HL-60 (cell line): ENCODE data around the gene TULP4.

ENCODE experiments used
- DNase-seq, 2 experiments: peaks; one replicate each; pipeline ENCODE4 v3.0.0-alpha.2; 2010 to 2020; ENCODE audit warnings: low read depth in 1 of 2, low spot score in 1 of 2
- H3K27ac ChIP-seq: fragments of 250-450 bp; sonication (Bioruptor Pico); replicated peaks from 2 replicates; pipeline ENCODE4 v1.5.1; 2020; ENCODE audit warnings: mild to moderate bottlenecking, moderate library complexity
- H3K27me3 ChIP-seq: fragments of 250-450 bp; sonication (Bioruptor Pico); 2 replicates; pipeline ENCODE4 v1.5.1; 2021; ENCODE audit warnings: mild to moderate bottlenecking, moderate library complexity; ENCODE audit not compliant: insufficient read depth, poor library complexity, severe bottlenecking
- H3K4me3 ChIP-seq: replicated peaks from 2 replicates; pipeline ENCODE4 v1.5.1; 2011; ENCODE audit warnings: mild to moderate bottlenecking, control low read depth, low read length; ENCODE audit not compliant: insufficient read depth
- GABPA ChIP-seq: IDR thresholded peaks from 2 replicates; pipeline ENCODE4 v1.6.1; 2012; ENCODE audit warnings: low read depth
- POLR2AphosphoS5 ChIP-seq: IDR thresholded peaks from 2 replicates; pipeline ENCODE4 v1.6.1; 2012; ENCODE audit warnings: low read depth
- SPI1 ChIP-seq: IDR thresholded peaks from 2 replicates; pipeline ENCODE4 v1.6.1; 2012; ENCODE audit warnings: low read depth, mild to moderate bottlenecking, borderline replicate concordance
- TF ChIP-seq, protein P1 (sequence below): IDR thresholded peaks from 2 replicates; pipeline ENCODE4 v1.6.1; 2012; ENCODE audit warnings: low read depth; ENCODE audit not compliant: insufficient replicate concordance
- TF ChIP-seq, protein P2 (sequence below): IDR thresholded peaks from one replicate; pipeline ENCODE4 v1.5.1; 2011; ENCODE audit warnings: low read length, control low read depth, inconsistent platforms; ENCODE audit not compliant: insufficient read depth

TULP4 gene

DNA sequence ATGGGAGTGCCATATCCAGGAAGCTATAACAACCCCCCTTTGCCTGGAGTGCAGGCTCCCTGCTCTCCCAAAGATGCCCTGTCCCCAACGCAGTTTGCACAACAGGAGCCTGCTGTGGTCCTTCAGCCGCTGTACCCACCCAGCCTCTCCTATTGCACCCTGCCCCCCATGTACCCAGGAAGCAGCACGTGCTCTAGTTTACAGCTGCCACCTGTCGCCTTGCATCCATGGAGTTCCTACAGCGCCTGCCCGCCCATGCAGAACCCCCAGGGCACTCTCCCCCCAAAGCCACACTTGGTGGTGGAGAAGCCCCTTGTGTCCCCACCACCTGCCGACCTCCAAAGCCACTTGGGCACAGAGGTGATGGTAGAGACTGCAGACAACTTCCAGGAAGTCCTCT, 191.0 kb downstream of the TULP4 start:
- no peak for TF ChIP-seq SPI1
- no peak for TF ChIP-seq GABPA
- no peak for TF ChIP-seq POLR2AphosphoS5
- TF ChIP-seq, protein P1, sequence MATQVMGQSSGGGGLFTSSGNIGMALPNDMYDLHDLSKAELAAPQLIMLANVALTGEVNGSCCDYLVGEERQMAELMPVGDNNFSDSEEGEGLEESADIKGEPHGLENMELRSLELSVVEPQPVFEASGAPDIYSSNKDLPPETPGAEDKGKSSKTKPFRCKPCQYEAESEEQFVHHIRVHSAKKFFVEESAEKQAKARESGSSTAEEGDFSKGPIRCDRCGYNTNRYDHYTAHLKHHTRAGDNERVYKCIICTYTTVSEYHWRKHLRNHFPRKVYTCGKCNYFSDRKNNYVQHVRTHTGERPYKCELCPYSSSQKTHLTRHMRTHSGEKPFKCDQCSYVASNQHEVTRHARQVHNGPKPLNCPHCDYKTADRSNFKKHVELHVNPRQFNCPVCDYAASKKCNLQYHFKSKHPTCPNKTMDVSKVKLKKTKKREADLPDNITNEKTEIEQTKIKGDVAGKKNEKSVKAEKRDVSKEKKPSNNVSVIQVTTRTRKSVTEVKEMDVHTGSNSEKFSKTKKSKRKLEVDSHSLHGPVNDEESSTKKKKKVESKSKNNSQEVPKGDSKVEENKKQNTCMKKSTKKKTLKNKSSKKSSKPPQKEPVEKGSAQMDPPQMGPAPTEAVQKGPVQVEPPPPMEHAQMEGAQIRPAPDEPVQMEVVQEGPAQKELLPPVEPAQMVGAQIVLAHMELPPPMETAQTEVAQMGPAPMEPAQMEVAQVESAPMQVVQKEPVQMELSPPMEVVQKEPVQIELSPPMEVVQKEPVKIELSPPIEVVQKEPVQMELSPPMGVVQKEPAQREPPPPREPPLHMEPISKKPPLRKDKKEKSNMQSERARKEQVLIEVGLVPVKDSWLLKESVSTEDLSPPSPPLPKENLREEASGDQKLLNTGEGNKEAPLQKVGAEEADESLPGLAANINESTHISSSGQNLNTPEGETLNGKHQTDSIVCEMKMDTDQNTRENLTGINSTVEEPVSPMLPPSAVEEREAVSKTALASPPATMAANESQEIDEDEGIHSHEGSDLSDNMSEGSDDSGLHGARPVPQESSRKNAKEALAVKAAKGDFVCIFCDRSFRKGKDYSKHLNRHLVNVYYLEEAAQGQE = no peak
- TF ChIP-seq, protein P2, sequence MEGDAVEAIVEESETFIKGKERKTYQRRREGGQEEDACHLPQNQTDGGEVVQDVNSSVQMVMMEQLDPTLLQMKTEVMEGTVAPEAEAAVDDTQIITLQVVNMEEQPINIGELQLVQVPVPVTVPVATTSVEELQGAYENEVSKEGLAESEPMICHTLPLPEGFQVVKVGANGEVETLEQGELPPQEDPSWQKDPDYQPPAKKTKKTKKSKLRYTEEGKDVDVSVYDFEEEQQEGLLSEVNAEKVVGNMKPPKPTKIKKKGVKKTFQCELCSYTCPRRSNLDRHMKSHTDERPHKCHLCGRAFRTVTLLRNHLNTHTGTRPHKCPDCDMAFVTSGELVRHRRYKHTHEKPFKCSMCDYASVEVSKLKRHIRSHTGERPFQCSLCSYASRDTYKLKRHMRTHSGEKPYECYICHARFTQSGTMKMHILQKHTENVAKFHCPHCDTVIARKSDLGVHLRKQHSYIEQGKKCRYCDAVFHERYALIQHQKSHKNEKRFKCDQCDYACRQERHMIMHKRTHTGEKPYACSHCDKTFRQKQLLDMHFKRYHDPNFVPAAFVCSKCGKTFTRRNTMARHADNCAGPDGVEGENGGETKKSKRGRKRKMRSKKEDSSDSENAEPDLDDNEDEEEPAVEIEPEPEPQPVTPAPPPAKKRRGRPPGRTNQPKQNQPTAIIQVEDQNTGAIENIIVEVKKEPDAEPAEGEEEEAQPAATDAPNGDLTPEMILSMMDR = no peak
- H3K4me3 ChIP-seq = no peak overlapping the region
- no peaks in the 10 kb centered on the region for H3K27me3 ChIP-seq
- no peak for DNase-seq
- no peak overlapping the region for H3K27ac ChIP-seq

DNA sequence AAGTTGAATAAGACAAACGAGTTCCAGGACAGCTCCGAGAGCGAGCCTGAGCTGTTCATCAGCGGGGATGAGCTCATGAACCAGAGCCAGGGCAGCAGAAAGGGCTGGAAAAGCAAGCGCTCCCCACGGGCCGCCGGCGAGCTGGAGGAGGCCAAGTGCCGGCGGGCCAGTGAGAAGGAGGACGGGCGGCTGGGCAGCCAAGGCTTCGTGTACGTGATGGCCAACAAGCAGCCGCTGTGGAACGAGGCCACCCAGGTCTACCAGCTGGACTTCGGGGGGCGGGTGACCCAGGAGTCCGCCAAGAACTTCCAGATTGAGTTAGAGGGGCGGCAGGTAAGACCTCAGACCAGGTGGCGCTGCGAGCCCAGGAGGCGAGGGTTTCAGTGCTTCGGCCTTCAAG, 191.6 kb downstream of the TULP4 start:
- TF ChIP-seq, protein P2 = no peak
- TF ChIP-seq SPI1 = no peak
- TF ChIP-seq GABPA = no peak
- no peak for DNase-seq
- H3K27me3 ChIP-seq = no peaks in the 10 kb centered on the region

DNA sequence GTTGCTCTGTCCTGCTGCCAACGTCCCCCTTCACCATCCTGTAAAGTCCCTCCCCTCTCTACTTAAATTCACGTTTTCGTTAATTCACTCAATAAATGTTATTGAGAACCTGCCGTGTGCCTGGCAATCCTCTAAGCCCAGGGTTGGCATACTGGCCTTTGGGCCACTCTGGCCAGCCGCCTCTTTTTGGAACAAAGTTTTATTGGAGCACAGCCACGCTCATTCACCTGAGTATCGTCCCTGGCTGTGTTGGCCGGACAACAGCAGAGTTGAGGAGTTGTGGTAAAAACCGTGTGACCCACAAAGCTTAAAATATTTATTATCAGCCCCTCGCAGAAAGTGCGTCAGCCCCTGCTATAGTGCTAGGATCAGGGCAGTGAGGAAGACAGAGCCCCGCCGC, 192.9 kb downstream of the TULP4 start:
- Histone ChIP-seq H3K27ac (no peak overlapping the region), H3K4me3 (no peak overlapping the region), H3K27me3 (no peaks in the 10 kb centered on the region)
- TF ChIP-seq, protein P2 = no peak
- TF ChIP-seq POLR2AphosphoS5 (no peak), GABPA (no peak), SPI1 (no peak)
- TF ChIP-seq, protein P1 = no peak
- DNase-seq = no peak

More for the DNA sequence above, 191.6 kb downstream of the TULP4 start:
- no peak overlapping the region for H3K27ac ChIP-seq
- no peak overlapping the region for H3K4me3 ChIP-seq

DNA sequence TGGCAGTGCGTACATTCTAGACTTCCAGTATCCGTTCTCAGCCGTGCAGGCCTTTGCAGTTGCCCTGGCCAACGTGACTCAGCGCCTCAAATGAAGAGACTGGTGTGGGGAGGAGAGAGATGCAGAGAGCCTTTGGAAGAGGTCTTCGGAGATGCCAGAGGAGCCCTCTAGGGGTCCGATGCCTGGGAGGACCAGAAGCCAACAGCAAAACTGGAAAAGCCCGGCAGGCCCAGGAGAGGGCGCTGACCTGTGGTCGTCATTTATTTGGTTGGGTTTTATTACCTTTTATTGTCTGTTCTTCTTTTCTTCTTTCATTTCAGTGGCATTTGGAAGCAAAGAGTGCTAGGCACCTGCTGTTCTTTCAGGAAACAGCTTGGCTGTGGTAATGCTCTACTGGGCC, 194.3 kb downstream of the TULP4 start:
- no peak overlapping the region for H3K27ac ChIP-seq
- DNase-seq = no peak
- H3K4me3 ChIP-seq = no peak overlapping the region
- TF ChIP-seq POLR2AphosphoS5 (no peak), GABPA (no peak), SPI1 (no peak)
- TF ChIP-seq, protein P2 = no peak
- TF ChIP-seq, protein P1 = no peak
- H3K27me3 ChIP-seq = no peaks in the 10 kb centered on the region
